NCI-H1417 treated with DMSO at 0.1 percent for 48 hours (cell line): ENCODE results near the gene DCUN1D2.
"Not testable (repeated sequence)": the region's sequence is repeated elsewhere in the genome, so short reads cannot be mapped to it uniquely, and the experiment has no call there.

Source experiments
- DNase-seq: peaks from one replicate; lab custom pipeline; 2025; lab: John Stamatoyannopoulos, UW

The DCUN1D2 gene

GRCh38 chr13:113445791-113446487 is 44.6 kb downstream of the DCUN1D2 start:
- no peak for DNase-seq

- DNase-seq, result no peak
Observed at GRCh38 chr13:113443991-113444390, 46.5 kb downstream of the DCUN1D2 start.

- DNase-seq, result no peak
Observed at GRCh38 chr13:113442985-113443362, 47.5 kb downstream of the DCUN1D2 start.

GRCh38 chr13:113442354-113442984 is 48.0 kb downstream of the DCUN1D2 start:
- DNase-seq, result no peak

GRCh38 chr13:113441661-113442060 is 48.9 kb downstream of the DCUN1D2 start:
- DNase-seq, result no peak

- no peak for DNase-seq
Observed at GRCh38 chr13:113437408-113438010, 53.0 kb downstream of the DCUN1D2 start.

DNA sequence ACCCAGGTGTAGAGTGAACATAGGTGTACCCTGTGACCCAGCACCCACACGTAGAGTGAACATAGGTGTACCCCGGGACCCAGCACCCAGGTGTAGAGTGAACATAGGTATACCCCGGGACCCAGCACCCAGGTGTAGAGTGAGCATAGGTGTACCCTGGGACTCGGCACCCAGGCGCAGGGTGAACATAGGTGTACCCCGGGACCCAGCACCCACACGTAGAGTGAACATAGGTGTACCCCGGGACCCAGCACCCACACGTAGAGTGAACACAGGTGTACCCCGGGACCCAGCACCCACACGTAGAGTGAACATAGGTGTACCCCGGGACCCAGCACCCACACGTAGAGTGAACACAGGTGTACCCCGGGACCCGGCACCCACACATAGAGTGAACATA is 53.6 kb downstream of the DCUN1D2 start:
- DNase-seq, result not testable (repeated sequence)

DNA sequence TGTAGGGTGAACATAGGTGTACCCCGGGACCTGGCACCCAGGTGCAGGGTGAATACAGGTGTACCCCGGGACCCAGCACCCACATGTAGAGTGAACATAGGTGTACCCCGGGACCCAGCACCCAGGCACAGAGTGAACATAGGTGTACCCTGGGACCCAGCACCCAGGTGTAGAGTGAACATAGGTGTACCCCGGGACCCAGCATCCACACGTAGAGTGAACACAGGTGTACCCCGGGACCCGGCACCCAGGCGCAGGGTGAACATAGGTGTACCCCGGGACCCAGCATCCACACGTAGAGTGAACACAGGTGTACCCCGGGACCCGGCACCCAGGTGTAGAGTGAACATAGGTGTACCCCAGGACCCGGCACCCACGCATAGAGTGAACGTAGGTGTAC is 54.6 kb downstream of the DCUN1D2 start:
- not testable (repeated sequence) for DNase-seq

DNA sequence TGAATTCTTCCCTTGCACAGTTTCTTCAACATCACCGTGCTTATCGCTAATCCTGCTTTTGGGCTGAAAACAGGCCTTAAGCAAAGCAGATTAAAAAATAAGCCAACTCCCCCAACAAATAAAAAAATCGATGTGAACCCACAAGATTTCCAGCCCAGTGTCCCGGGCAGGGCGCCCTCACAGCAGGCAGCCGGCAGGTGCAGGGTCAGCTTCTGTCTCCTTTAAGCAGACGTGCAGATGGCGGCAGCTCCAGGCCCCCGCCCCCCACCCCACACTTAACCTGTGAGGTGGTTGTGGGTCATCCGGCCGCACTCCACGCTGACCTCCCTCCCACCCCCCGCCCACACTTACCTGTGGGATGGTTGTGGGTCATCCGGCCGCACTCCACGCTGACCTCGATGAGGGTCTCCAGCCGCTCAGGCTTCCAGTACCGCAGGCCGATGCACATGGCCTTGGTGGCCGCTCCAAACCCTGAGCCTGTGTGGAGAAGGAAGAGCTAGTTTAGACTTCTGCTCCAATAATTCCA is 57.1 kb downstream of the DCUN1D2 start:
- no peak for DNase-seq

- no peak for DNase-seq
Observed at GRCh38 chr13:113432506-113433270, 57.8 kb downstream of the DCUN1D2 start.

- DNase-seq, result no peak
Observed at GRCh38 chr13:113431171-113431570, 59.3 kb downstream of the DCUN1D2 start.

- no peak for DNase-seq
Observed at GRCh38 chr13:113430378-113431110, 60.0 kb downstream of the DCUN1D2 start.

DNA sequence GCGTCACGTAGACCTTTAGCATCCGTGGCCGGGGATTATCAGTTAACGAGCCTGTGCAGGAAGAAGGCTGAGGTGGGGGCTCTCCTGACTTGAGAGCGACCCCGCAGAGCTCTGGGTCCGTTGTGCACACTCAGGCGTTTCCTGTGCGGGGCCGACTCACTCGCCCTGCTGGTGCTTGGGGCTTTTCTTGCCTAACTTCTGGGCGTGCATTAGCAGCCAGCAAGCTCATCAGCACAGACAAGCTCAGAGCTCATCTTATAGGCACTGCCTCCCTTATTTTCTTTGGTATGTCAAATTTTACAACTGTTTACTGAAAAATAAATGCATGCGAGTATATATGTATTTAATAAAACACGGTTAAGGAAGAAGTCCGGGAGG is 60.9 kb downstream of the DCUN1D2 start:
- DNase-seq, result no peak

DNA sequence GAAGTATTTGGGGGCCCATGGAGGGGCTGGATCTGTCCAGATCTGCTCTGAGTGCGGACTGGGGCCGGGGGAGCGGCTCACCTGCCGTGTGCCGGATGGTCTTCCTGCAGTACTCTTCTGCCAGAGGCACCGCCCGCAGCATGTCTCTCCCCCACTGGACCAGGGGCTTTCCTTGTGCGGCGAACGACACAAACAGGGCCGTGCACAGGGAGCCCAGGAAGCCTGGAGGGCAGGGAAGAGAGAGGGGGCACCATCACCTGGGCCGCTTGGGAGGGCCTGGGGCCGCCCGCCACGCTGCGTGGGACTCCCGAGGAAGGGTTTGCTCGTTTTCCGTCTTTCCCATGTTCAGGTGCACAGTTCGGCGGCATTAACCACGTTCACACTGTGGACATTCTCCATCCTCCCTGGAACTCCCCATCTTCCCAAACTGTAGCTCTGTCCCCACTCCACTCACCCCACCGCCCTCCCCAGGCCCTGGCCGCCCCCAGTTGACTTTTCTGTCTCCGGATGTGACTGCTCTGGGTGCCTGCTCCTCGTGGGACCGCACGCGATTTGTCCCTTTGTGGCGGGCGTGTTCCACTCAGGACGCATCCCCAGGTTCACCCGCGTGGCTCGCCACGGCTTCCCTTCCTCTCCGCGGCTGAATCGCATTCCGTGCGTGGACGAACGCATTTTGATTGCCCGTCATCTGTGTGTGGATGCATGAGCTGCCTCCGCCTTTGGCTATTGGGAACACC is 61.5 kb downstream of the DCUN1D2 start:
- DNase-seq, result no peak

DNA sequence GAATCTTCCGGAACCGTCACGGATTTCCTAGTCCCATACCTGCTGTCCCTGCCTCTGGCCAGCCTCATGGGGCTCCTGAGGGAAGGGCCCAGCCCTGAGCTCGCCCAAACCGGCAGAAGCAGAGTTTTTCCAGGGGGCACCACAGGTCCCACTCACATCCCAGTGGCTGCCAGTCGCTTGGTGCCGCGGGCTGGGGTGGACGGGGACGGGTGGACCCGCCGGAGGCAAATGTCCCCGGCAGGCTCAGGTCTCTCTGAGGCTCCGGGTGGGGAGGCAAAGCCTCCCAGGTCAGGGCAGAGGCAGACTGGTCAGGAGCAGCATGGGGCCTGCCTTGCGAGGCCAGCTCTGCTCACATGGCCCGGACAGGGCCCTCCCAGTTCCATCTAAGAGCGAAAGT is 62.0 kb downstream of the DCUN1D2 start:
- DNase-seq, result no peak

- DNase-seq, result no peak
Observed at GRCh38 chr13:113427562-113428468, 62.7 kb downstream of the DCUN1D2 start.

DNA sequence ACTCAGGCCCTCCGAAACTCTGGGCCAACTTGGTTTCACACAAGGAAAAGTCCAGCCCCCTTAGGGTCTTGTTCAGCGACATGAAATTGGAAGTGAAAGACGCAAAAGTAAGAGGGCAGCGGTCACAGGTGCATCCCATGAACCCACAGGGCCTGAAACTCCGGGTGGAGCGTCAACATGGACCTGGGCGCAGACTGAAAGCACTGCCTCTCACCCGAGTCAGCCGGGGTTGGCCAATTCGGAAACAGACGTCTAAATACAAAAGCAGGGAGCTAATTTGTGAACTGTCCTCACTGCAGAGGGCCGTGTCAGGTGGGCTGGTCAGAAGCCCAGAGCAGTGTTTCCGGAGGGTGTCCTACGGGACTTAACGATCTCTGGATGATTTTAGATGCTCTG is 63.9 kb downstream of the DCUN1D2 start:
- no peak for DNase-seq

GRCh38 chr13:113425941-113426590 is 64.4 kb downstream of the DCUN1D2 start:
- DNase-seq, result no peak

- no peak for DNase-seq
Observed at GRCh38 chr13:113423520-113424163, 66.9 kb downstream of the DCUN1D2 start.
